GM19324 (cell line): ENCODE results near the gene LY9.
A peak's percentile ranks its signal among the peaks of the same experiment; 100 is the strongest.

ENCODE experiments used
- ATAC-seq: cut with Tn5 transposase; IDR thresholded peaks from one replicate; pipeline ENCODE4 v1.9.1; 2021; ENCODE audit warnings: mild to moderate bottlenecking, moderate library complexity; ENCODE audit not compliant: unreplicated experiment, low FRiP score

The LY9 gene, protein sequence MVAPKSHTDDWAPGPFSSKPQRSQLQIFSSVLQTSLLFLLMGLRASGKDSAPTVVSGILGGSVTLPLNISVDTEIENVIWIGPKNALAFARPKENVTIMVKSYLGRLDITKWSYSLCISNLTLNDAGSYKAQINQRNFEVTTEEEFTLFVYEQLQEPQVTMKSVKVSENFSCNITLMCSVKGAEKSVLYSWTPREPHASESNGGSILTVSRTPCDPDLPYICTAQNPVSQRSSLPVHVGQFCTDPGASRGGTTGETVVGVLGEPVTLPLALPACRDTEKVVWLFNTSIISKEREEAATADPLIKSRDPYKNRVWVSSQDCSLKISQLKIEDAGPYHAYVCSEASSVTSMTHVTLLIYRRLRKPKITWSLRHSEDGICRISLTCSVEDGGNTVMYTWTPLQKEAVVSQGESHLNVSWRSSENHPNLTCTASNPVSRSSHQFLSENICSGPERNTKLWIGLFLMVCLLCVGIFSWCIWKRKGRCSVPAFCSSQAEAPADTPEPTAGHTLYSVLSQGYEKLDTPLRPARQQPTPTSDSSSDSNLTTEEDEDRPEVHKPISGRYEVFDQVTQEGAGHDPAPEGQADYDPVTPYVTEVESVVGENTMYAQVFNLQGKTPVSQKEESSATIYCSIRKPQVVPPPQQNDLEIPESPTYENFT

DNA sequence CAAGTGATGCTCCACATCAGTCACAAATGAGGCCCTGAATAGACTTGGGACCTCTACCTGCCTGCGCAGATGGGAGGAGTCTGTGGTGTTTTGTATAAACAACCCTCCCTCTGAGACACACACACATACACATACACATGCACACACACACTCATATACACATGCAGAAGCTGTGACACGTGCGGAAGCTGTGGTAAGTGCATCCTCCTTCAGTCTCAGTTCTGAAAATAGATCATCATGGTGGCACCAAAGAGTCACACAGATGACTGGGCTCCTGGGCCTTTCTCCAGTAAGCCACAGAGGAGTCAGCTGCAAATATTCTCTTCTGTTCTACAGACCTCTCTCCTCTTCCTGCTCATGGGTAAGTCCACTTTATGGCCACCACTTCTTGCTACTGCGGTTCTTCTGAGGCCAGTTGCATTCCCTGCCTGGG, at the start of gene LY9:
Gene LY9, plus strand, starts transcription at position 224 of the 433 bp plus-strand sequence. Its CDS starts 14 bp downstream, at position 238.
- ATAC-seq: peak; percentile 85

DNA sequence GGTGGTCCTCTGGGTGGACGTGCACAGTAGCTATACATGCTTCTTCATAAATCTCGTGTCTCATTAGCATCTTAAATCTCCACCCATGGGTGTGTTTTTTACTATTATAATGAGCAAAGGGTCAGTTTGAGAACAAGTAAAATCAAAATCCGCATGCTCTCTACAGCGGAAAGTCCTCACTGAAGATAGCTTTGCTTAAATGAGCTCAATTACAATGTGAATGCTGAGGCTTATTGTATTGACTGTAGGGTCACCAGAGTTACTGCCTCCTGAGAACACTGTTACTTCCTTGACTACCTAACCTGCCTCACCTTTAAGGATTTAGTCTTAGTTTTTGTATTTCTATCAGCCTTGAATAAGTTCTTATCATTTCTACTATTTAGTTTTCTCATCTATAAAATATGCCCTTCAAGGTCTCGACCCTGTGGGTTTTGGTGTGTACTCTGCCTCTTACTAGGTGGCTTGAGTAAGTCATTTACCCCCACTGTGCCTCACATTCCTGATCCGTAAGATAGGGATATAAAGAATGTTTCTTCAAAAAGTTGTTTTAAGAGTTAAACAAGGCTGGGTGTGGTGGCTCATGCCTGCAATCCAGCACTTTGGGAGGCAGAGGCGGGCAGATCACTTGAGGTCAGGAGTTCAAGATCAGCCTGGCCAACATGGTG, 49.0 kb upstream of the LY9 start:
- ATAC-seq: no peak

DNA sequence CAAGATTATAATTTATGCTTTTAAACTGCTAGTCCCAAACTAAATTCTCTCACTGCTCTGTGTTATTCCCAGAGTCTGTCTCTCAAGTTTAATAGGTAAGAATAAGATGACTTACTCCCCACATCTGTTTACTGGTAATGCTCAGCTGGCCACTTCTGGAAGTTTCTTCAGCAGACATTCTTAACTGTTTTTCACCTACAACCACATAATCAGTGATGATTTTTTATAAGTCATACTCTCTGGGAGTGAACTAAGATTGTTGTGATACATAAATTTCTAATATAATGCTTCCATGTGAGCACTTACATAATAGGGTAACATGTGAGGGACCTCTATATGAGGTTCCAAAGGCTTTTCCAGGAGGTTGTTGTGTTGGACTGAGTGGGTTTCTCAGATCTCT, 48.3 kb upstream of the LY9 start:
- no peak for ATAC-seq

DNA sequence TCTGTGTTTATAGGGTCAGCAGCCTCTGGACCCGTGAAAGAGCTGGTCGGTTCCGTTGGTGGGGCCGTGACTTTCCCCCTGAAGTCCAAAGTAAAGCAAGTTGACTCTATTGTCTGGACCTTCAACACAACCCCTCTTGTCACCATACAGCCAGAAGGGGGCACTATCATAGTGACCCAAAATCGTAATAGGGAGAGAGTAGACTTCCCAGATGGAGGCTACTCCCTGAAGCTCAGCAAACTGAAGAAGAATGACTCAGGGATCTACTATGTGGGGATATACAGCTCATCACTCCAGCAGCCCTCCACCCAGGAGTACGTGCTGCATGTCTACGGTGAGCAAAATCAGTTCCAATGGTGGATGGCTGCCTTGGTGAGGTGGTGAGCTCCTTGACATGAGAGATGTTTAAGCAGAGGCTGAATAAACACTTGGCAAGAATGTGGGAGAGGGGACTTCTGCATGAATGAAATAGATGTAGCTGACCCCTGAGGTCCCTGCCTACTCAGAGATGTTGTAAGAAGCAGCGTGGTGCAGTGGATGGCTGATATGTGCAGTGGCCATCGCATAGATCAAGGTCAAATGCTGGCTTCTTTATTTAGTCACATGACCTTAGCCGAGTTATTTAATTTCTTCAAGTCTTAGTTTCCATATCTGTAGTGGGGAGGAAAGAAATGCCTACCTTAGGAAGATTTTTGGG, 47.6 kb upstream of the LY9 start:
- no peak for ATAC-seq

DNA sequence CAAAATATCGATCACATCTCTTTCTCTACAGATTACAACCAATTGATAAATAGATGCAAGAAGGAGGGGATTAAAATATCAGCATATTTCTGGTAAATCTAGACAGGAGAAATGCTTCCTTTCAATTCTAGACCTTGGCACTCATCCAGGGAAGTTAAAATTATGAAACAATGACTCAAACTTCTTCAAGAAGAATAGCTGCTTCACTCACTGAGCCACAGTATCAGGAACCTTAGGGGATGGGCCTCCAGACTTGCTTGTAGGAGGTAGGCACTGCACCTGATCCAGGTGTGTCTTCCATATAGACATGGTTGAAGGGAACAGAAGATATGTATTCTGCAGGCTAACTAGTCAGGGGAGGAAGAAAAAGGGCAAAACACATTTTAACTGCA, 47.1 kb upstream of the LY9 start:
- no peak for ATAC-seq

DNA sequence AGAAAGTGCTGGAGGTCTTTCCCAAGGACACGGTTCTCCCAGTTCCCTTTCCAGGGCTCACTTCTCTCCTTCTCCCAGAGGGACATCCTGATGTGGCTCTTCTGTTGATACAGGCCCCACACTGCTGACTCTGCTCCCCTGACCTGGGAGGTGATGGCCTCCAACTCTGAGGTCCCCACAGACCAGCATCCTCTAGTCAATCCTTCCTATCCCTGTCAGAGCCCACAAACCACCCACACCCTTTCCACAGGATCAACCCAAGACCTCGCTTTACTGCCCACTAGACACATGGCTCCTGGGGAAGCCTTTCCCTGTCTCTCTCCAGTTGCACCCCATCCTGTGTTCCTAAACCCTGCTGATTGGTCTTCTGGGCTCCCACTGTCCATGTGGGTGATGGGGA, 45.4 kb upstream of the LY9 start:
- no peak for ATAC-seq

DNA sequence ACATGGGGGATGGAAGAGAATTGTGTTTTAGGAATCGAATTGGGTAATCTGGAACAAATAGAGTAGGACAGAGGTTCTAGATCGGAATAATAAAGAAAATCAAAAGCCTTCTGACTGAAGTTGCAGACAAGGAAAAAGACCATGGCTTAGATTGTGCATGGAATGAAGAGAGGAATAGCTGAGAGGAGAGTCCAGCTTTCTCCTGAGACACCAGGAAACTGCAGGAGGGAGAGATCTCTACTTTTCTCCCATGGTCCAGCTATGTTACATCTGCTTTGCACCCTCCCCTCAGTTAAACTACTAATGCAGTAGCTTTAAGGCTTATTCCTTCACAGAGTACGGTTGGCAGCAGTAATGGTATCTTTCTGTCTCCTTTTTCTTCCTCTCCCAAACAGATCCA, 43.6 kb upstream of the LY9 start:
- ATAC-seq: no peak

DNA sequence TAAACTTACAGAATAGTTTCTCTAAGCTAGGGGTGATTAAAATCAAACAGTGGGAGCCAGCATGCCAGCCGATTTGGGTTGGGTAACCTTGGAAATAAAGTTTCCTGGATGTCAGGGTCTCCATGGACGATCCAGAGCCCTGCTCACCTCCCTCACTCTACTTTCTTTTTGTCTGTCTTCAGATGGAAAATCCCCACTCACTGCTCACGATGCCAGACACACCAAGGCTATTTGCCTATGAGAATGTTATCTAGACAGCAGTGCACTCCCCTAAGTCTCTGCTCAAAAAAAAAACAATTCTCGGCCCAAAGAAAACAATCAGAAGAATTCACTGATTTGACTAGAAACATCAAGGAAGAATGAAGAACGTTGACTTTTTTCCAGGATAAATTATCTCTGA, 43.0 kb upstream of the LY9 start:
- ATAC-seq: no peak

DNA sequence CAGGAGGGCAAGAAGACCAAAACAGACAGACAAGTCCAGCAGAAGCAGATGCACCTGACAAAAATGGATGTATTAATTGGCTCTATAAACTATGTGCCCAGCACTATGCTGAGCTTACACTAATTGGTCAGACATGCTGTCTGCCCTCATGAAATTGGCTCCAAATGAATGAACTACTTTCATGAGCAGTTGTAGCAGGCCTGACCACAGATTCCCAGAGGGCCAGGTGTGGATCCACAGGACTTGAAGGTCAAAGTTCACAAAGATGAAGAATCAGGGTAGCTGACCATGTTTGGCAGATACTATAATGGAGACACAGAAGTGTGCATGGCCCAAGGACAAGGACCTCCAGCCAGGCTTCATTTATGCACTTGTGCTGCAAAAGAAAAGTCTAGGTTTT, 42.4 kb upstream of the LY9 start:
- ATAC-seq: no peak

DNA sequence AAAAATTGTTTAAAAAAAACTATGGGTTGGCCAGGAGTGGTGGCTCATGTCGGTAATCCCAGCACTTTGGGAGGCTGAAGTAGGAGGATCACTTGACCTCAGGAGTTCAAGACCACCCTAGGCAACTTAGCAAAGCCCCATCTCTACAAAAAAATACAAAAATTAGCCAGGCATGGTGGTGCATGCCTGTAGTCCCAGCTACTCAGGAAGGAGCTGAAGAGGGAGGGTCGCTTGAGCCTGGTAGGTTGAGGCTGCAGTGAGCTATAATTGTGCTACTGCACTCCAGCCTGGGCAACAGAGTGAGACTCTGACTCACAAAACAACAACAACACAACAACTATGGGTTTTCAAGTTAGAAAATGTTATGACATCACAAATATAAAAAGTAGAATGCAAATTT, 40.5 kb upstream of the LY9 start:
- no peak for ATAC-seq

DNA sequence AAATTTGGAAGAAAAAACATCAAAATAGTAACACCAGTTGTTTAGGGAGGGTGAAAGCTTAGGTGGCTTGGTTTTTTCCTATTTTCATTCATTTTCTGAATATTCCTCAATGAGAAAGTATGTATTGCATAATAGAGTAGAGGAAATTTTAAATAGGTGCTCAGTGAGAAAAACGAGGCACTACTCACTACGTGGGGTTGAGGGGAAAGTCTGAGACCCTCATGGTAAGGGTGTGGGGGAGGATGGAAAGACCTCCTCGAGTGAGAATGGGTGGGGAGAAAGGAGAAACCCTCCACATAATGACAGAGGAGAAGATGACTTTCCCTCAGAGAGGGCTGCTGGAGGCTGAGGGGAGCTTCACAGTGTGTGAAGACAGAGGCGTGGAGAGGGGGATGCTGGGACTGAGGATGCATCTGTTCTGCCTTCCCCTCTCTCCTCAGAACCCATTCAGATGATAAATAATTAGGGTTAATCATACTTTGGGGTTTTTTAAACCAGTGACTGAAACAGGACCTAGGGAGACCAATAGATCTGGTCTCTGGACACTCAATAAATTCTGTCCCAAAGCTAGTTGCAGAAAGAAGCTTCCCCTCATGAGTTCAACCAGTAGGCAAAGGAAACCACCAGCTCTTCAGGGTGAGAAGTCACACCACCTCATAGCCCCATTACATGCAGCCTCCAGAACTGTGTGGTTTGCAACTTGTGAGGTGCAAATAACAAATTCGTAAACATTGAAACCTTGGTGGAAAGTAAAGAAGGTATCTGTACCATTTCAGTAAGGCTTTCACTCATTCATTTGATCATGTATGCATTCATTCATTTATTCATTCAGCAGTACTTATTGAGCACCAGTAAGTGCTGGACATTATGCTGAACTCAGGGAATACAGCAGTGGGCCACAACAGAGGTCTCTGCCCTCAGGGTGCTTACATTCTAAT, 39.8 kb upstream of the LY9 start:
- ATAC-seq: peak; percentile 52

DNA sequence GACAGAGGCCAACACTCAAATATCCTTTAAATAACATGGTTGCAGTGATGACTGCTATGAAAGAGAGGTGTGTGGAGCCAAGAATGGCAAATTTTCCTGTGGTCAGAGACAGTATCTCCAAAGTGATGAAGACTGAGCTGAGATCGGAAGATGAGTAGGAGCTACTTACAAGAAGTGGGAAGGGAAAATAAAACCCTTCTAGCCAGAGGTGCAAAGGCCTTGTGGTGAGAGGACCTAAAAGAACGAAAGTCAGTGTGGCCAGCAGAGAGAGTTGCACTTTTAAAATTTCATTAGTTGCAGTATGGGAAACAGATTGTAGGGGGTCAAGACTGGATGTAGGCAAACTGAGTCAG, 39.1 kb upstream of the LY9 start:
- peak; percentile 32 for ATAC-seq

DNA sequence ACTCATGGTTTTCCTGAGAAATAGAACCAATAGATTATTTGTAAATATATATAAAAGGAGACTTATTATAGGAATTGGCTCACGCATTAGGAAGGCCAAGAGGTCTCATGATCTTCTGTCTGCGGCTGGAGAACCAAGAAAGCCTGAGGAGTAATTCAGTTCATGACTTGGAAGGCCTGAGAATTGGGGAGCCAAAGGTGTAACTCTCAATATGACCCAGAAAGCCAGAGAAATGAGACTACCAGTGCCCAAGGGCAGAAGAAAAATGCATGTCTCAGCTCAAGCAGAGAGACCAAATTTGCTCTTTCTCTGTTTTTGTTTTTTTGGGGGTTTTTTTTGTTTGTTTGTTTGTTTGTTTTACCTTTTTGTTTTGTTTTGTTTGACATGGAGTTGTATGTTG, 37.5 kb upstream of the LY9 start:
- ATAC-seq: no peak

DNA sequence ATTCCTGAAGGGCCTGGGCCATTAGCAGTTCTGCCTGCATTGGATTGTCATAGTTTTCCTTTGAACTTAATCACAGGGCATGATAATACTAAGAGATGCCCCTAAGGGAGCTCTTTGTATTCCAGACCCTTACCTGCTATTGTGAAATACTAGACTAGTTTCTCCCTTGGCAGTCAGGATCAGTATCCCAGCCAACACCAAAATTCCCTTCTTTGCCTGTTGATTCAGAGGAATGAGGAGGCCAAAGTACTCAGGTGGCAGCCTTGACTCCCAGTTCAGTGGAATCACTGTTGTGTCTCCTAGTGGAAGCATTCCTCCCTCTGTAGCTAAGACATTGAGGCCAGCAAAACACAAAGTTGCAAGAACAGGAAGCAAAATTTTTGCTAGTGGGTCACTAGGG, 36.2 kb upstream of the LY9 start:
- no peak for ATAC-seq

DNA sequence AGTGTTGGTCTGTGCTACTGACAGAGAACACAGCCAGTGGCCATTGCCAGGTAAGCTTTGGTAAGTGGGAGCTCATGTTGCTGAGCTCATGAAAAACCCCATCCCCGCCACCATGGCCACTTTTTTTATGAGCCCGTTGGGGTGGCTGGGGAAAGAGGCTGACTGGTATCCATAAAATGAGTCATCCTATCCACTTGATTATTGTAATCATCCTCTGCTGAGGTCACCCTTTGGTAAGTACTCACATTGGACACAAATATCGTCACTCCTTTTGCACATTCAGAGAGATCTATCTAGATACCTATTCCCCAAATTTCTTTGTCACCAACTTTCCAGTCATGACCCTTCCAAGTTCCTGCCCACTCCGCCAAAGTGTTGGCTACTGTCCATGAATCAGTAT, 34.9 kb upstream of the LY9 start:
- no peak for ATAC-seq

DNA sequence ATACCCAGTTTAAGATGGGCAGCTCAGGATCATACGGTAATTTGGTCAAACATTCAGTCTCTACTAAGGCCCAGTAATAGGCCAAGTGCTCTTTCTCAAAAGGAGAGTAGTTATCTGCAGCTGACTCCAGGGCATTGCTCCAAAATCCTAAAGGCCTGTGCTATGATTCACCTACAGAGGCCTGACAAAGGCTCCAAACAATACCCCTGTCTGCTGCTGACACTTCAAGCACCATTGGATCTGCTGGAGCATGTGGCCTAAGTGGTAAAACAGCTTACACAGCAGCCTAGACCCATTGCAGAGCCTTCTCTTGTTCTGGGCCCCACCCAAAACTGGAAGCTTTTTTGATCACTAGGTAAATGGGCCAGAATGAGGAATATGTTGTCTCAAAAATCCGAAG, 34.1 kb upstream of the LY9 start:
- ATAC-seq: no peak

DNA sequence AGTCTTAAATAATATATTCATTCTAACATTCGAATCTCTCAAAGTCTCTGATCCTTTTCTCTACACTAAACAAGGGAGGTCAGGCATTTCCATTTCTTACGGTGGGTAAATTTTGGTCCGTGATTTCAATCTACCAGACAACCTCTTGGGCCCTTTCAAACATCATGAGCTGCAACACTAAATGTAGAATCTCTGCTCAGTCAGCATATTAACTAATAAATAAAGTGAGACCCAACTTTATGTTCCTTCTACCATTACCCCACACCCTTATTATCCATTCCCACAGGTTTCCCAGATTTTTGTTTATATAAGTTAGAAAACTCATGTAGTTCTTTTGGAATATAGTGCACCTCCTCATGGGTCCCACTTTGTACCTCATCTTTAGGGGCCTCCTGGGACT, 32.0 kb upstream of the LY9 start:
- ATAC-seq: no peak

DNA sequence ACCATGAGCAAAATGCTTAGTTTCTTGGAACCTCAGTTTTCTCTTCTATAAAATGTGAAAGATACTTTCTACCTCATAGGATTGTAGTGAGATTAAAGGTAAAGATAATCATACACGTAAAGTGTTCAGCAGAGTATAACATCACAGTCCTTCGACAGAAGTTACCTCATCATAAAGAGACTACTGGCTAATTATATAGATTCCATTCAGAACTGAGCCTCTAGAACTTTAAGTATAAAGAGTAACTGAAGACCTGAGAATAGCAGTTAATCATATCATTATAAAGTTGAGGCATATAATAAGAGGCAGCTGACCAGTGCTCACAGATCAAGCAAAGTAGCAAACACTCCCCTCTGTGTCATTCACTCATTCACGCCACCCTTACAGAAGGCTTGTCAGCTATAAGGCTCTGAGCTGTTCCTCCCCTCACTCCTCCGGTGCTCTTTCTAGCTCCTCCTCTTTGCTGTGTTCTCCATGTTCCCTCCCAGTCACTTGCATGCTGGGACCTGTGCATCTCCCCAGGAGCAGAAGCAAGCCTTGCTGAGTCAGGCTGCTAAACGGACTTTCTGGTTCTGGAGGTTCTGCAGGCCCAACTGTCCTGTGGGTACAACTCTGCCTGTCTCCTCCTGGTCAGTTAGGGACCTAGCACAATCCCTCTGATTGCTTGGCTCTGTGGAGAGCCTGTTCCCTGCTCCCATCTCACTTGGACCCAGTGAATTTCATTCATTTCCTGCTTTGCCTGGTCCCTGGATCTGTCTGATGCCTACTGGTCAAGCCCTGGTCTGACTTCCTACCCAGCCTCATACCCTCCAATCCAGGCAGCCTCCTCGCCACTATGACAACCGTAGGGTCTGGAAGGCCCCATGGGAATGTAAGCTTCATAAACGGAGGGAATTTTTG, 28.3 kb upstream of the LY9 start:
- peak; percentile 53 for ATAC-seq

DNA sequence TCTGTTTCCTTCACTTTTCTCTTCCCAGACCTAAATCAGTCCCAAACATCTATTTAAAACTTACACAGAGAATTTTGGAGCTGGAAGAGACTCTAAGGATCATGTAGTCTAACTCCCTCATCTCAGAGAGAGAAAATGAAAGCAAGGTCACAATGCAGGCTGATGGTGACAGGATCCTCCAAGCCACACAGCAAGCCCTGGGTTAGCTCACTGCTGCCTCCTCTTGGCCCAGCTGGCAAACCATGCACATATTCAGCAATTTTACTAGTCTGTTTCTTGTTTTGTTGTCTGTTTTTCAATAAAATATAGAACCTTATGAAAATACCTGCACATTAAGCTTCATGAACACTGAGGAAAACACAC, 27.7 kb upstream of the LY9 start:
- peak; percentile 64 for ATAC-seq
